IMR-90 (cell line): ENCODE results near the gene KIF6. TPM values are rescaled to one million over a fixed set of nuclear protein-coding genes. Genes with fewer than 3 reads are reported as not detected.

Experiments
- ATAC-seq: fragments of 200-7000 bp; cut with Tn5 transposase; 2 replicates; pipeline ENCODE4 v1.9.1; 2020; ENCODE audit warnings: low read depth, mild to moderate bottlenecking, moderate library complexity
- BruUV-seq: library from RNA; stranded (reverse); fragments of 400-500 nt; replicated peaks from 2 replicates; lab custom pipeline; 2021; lab: Mats Ljungman, UMichigan
- CTCF ChIA-PET: fragments of 300-600 bp; formaldehyde crosslinking; extraction: SDS; loops from one replicate; lab custom pipeline; 2021; ENCODE audit warnings: antibody characterized with exemption; lab: Yijun Ruan, JAX
- POLR2A ChIA-PET: fragments of 300-600 bp; sonication (Branson Sonifier 250); formaldehyde crosslinking; loops from one replicate; lab custom pipeline; 2022; ENCODE audit warnings: antibody characterized with exemption; ENCODE audit not compliant: unreplicated experiment; lab: Charles Lee
- DNase-seq: peaks from one replicate; pipeline ENCODE4 v3.0.0; 2013
- H2AFZ ChIP-seq: replicated peaks from 2 replicates; pipeline ENCODE3; 2013; ENCODE audit warnings: low read length, mild to moderate bottlenecking; ENCODE audit not compliant: poor library complexity
- H2AK5ac ChIP-seq: 2 replicates; pipeline ENCODE4 v1.6.1; 2013; ENCODE audit warnings: low read depth, low read length, inconsistent platforms
- H2AK9ac ChIP-seq: replicated peaks from 2 replicates; pipeline ENCODE3; 2013; ENCODE audit warnings: mild to moderate bottlenecking, low read depth, low read length, moderate library complexity; ENCODE audit not compliant: poor library complexity
- H2BK120ac ChIP-seq: 2 replicates; pipeline ENCODE4 v1.6.1; 2013; ENCODE audit warnings: low read depth, low read length, inconsistent platforms
- H2BK15ac ChIP-seq: 3 replicates; pipeline ENCODE4 v1.6.1; 2013; ENCODE audit warnings: low read depth, low read length, inconsistent platforms
- H2BK20ac ChIP-seq: 2 replicates; pipeline ENCODE4 v1.6.1; 2013; ENCODE audit warnings: low read depth, mild to moderate bottlenecking, inconsistent platforms, low read length, moderate library complexity
- H2BK5ac ChIP-seq: 2 replicates; pipeline ENCODE4 v1.6.1; 2013; ENCODE audit warnings: mild to moderate bottlenecking, low read depth, low read length, inconsistent platforms; ENCODE audit not compliant: poor library complexity, severe bottlenecking
- H3K14ac ChIP-seq: replicated peaks from 2 replicates; pipeline ENCODE4 v1.6.1; 2013; ENCODE audit warnings: low read depth, low read length, inconsistent platforms
- H3K18ac ChIP-seq: 2 replicates; pipeline ENCODE4 v1.6.1; 2013; ENCODE audit warnings: low read depth, low read length, control low read depth
- H3K23ac ChIP-seq: 2 replicates; pipeline ENCODE4 v1.6.1; 2013; ENCODE audit warnings: low read depth, low read length, inconsistent platforms
- H3K27ac ChIP-seq: 2 replicates; pipeline ENCODE4 v1.5.1; 2013; ENCODE audit warnings: mild to moderate bottlenecking, control low read depth, low read length; ENCODE audit not compliant: insufficient read depth
- H3K27me3 ChIP-seq: 2 replicates; pipeline ENCODE4 v1.6.1; 2013; ENCODE audit warnings: low read length; ENCODE audit not compliant: control insufficient read depth, insufficient read depth
- H3K36me3 ChIP-seq: 2 replicates; pipeline ENCODE4 v1.6.1; 2013; ENCODE audit warnings: low read length, mixed read lengths; ENCODE audit not compliant: control insufficient read depth, insufficient read depth
- H3K4ac ChIP-seq: 2 replicates; pipeline ENCODE4 v1.6.1; 2013; ENCODE audit warnings: low read depth, low read length, inconsistent platforms
- H3K4me1 ChIP-seq: 2 replicates; pipeline ENCODE4 v1.6.1; 2013; ENCODE audit warnings: low read length, mixed read lengths; ENCODE audit not compliant: control insufficient read depth, insufficient read depth
- H3K4me2 ChIP-seq: 2 replicates; pipeline ENCODE4 v1.6.1; 2013; ENCODE audit warnings: low read depth, mild to moderate bottlenecking, control low read depth, low read length, moderate library complexity
- H3K4me3 ChIP-seq: 2 replicates; pipeline ENCODE4 v1.5.1; 2013; ENCODE audit warnings: low read depth, mild to moderate bottlenecking, control low read depth, low read length, moderate library complexity; ENCODE audit not compliant: insufficient read depth
- H3K56ac ChIP-seq: 2 replicates; pipeline ENCODE4 v1.6.1; 2013; ENCODE audit warnings: low read length, inconsistent platforms; ENCODE audit not compliant: insufficient read depth; ENCODE audit errors: extremely low read depth
- H3K79me1 ChIP-seq, 2 experiments: 2 replicates each; pipeline ENCODE4 v1.6.1; 2013; ENCODE audit warnings: low read length in 2 of 2, inconsistent platforms in 1 of 2, low read depth in 1 of 2
- H3K9ac ChIP-seq: 2 replicates; pipeline ENCODE4 v1.6.1; 2013; ENCODE audit warnings: low read depth, low read length, control low read depth
- H3K9me1 ChIP-seq: 2 replicates; pipeline ENCODE4 v1.6.1; 2013; ENCODE audit warnings: low read length, inconsistent platforms; ENCODE audit not compliant: insufficient read depth
- H3K9me3 ChIP-seq: 2 replicates; pipeline ENCODE4 v1.6.1; 2013; ENCODE audit warnings: low read length; ENCODE audit not compliant: control insufficient read depth, insufficient read depth
- H4K20me1 ChIP-seq: 2 replicates; pipeline ENCODE4 v1.6.1; 2013; ENCODE audit warnings: low read length, inconsistent platforms; ENCODE audit not compliant: insufficient read depth
- H4K5ac ChIP-seq: 2 replicates; pipeline ENCODE4 v1.6.1; 2013; ENCODE audit warnings: mild to moderate bottlenecking, low read depth, low read length, control low read depth
- H4K8ac ChIP-seq, 2 experiments: 2 replicates each; pipeline ENCODE4 v1.6.1; 2013; ENCODE audit warnings: low read depth in 2 of 2, low read length in 2 of 2, control low read depth in 1 of 2, inconsistent platforms in 1 of 2
- H4K91ac ChIP-seq: 2 replicates; pipeline ENCODE4 v1.6.1; 2013; ENCODE audit warnings: low read depth, low read length, inconsistent platforms; ENCODE audit not compliant: insufficient read depth
- BHLHE40 ChIP-seq: fragments of 150-350 bp; IDR thresholded peaks from 2 replicates; pipeline ENCODE4 v1.6.1; 2016; ENCODE audit warnings: mild to moderate bottlenecking, low read depth, low read length
- CEBPB ChIP-seq: IDR thresholded peaks from 2 replicates; pipeline ENCODE4 v1.6.1; 2012; ENCODE audit warnings: low read depth, low read length, improper control_type of control experiment
- CHD1 ChIP-seq: IDR thresholded peaks from 2 replicates; pipeline ENCODE4 v1.6.1; 2012; ENCODE audit warnings: low read depth, low read length, improper control_type of control experiment
- ELK1 ChIP-seq: fragments of 150-350 bp; IDR thresholded peaks from 2 replicates; pipeline ENCODE4 v1.6.1; 2016; ENCODE audit warnings: low read depth, mild to moderate bottlenecking, low read length, moderate library complexity, borderline replicate concordance
- FOS ChIP-seq: fragments of 150-350 bp; IDR thresholded peaks from 2 replicates; pipeline ENCODE4 v1.6.1; 2016; ENCODE audit warnings: low read depth, low read length
- MAZ ChIP-seq: IDR thresholded peaks from 2 replicates; pipeline ENCODE4 v1.6.1; 2012; ENCODE audit warnings: low read depth, mild to moderate bottlenecking, low read length, improper control_type of control experiment, moderate library complexity, borderline replicate concordance
- MXI1 ChIP-seq: IDR thresholded peaks from 2 replicates; pipeline ENCODE4 v1.6.1; 2012; ENCODE audit warnings: low read depth, mild to moderate bottlenecking, low read length, moderate library complexity, borderline replicate concordance
- NFE2L2 ChIP-seq: fragments of 150-350 bp; IDR thresholded peaks from 2 replicates; pipeline ENCODE4 v1.6.1; 2016; ENCODE audit warnings: low read depth, mild to moderate bottlenecking, low read length
- POLR2A ChIP-seq: IDR thresholded peaks from 2 replicates; pipeline ENCODE4 v1.6.1; 2012; ENCODE audit warnings: mild to moderate bottlenecking, low read depth, low read length
- RAD21 ChIP-seq: IDR thresholded peaks from 2 replicates; pipeline ENCODE4 v1.6.1; 2012; ENCODE audit warnings: low read length, improper control_type of control experiment
- RCOR1 ChIP-seq: IDR thresholded peaks from 2 replicates; pipeline ENCODE4 v1.6.1; 2012; ENCODE audit warnings: mild to moderate bottlenecking, low read length, improper control_type of control experiment; ENCODE audit not compliant: insufficient replicate concordance
- USF2 ChIP-seq: fragments of 150-350 bp; IDR thresholded peaks from 2 replicates; pipeline ENCODE4 v1.6.1; 2017; ENCODE audit warnings: mild to moderate bottlenecking, antibody characterized with exemption, low read length, low read depth
- dilution Hi-C: fragments of 300-500 bp; cut with HindIII; formaldehyde crosslinking; loops from one replicate; pipeline ENCODE4 v1.14.3; 2018; ENCODE audit warnings: low sequenced_read_pairs; ENCODE audit not compliant: unreplicated experiment
- in situ Hi-C: fragments of 300-500 bp; cut with MboI; formaldehyde crosslinking; loops from 3 replicates; pipeline ENCODE4 v1.14.3; 2019; ENCODE audit warnings: low sequenced_read_pairs, inconsistent platforms, mixed read lengths
- intact Hi-C: fragments of 100-400 bp; cut with micrococcal nuclease; formaldehyde crosslinking; loops from 2 replicates; pipeline ENCODE4 v1.10.0; 2022
- polyA plus RNA-seq, 3 experiments: library from polyadenylated mRNA; depleted of rRNA; stranded (reverse); fragments of >200 nt; gene quantifications; 2 replicates each; pipeline ENCODE4 v1.2.3, GENCODE V29; 2012; ENCODE audit warnings: low replicate concordance in 1 of 3
- total RNA-seq: library from RNA; depleted of rRNA; stranded (reverse); fragments of >200 nt; gene quantifications from 2 replicates; pipeline ENCODE4 v1.2.3, GENCODE V29; 2012

The KIF6 gene
- total and polyA plus RNA-seq, 2 of the 4 experiments (the other 2 are of a cell fraction), result under 0.01 to 0.10 TPM

GRCh38 chr6:39493777-39494176 is 231.4 kb downstream of the KIF6 start:
- BruUV-seq, result no TSS peak
- H4K5ac ChIP-seq, result no peak overlapping the region
- no peaks in the 10 kb centered on the region for H3K27me3 ChIP-seq
- H4K91ac ChIP-seq, result no peak overlapping the region
- H2BK15ac ChIP-seq, result no peak overlapping the region
- H3K4me1 ChIP-seq, result no peaks in the 10 kb centered on the region
- H3K4me2 ChIP-seq, result no peak overlapping the region
- H3K9ac ChIP-seq, result no peak overlapping the region
- ATAC-seq, result no peak
- H3K36me3 ChIP-seq, result no peaks in the 10 kb centered on the region
- no peaks in the 10 kb centered on the region for H3K9me3 ChIP-seq
- POLR2A ChIA-PET, result no interaction called here
- H3K27ac ChIP-seq, result no peak overlapping the region
- no peaks in the 10 kb centered on the region for H3K79me1 ChIP-seq
- H3K56ac ChIP-seq, result no peak overlapping the region
- no peak overlapping the region for H2BK120ac ChIP-seq
- dilution Hi-C loops (no loop called here), in situ Hi-C loops (no loop called here), intact Hi-C loops (no loop called here)
- CTCF ChIA-PET, result no interaction called here
- H3K23ac ChIP-seq, result no peak overlapping the region
- H2AK9ac ChIP-seq, result no peak overlapping the region
- no peak overlapping the region for H2BK5ac ChIP-seq
- H3K9me1 ChIP-seq, result no peaks in the 10 kb centered on the region
- TF ChIP-seq CHD1 (no peak), MXI1 (no peak), RCOR1 (no peak), BHLHE40 (no peak), MAZ (no peak), USF2 (no peak), FOS (no peak), ELK1 (no peak), RAD21 (no peak), POLR2A (no peak), CEBPB (no peak), NFE2L2 (no peak)
- no peak for DNase-seq
- H4K8ac ChIP-seq, result no peak overlapping the region
- no peak overlapping the region for H2AFZ ChIP-seq
- no peak overlapping the region for H3K4me3 ChIP-seq
- no peak overlapping the region for H2BK20ac ChIP-seq
- H2AK5ac ChIP-seq, result no peak overlapping the region
- H3K18ac ChIP-seq, result no peak overlapping the region
- H4K20me1 ChIP-seq, result no peaks in the 10 kb centered on the region
- H3K14ac ChIP-seq, result no peak overlapping the region
- H3K4ac ChIP-seq, result no peak overlapping the region
